IMR-90 (cell line): ENCODE measurements around the gene SLC24A3. TPM values are rescaled to one million over a fixed set of nuclear protein-coding genes. Genes with fewer than 3 reads are reported as not detected.

Experiments used
- ATAC-seq: fragments of 200-7000 bp; cut with Tn5 transposase; 2 replicates; pipeline ENCODE4 v1.9.1; 2020; ENCODE audit warnings: low read depth, mild to moderate bottlenecking, moderate library complexity
- BruUV-seq: library from RNA; stranded (reverse); fragments of 400-500 nt; replicated peaks from 2 replicates; lab custom pipeline; 2021; lab: Mats Ljungman, UMichigan
- CTCF ChIA-PET: fragments of 300-600 bp; formaldehyde crosslinking; extraction: SDS; loops from one replicate; lab custom pipeline; 2021; ENCODE audit warnings: antibody characterized with exemption; lab: Yijun Ruan, JAX
- POLR2A ChIA-PET: fragments of 300-600 bp; sonication (Branson Sonifier 250); formaldehyde crosslinking; loops from one replicate; lab custom pipeline; 2022; ENCODE audit warnings: antibody characterized with exemption; ENCODE audit not compliant: unreplicated experiment; lab: Charles Lee
- DNase-seq: peaks from one replicate; pipeline ENCODE4 v3.0.0; 2013
- H2AFZ ChIP-seq: replicated peaks from 2 replicates; pipeline ENCODE3; 2013; ENCODE audit warnings: low read length, mild to moderate bottlenecking; ENCODE audit not compliant: poor library complexity
- H2AK5ac ChIP-seq: 2 replicates; pipeline ENCODE4 v1.6.1; 2013; ENCODE audit warnings: low read depth, low read length, inconsistent platforms
- H2AK9ac ChIP-seq: replicated peaks from 2 replicates; pipeline ENCODE3; 2013; ENCODE audit warnings: mild to moderate bottlenecking, low read depth, low read length, moderate library complexity; ENCODE audit not compliant: poor library complexity
- H2BK120ac ChIP-seq: 2 replicates; pipeline ENCODE4 v1.6.1; 2013; ENCODE audit warnings: low read depth, low read length, inconsistent platforms
- H2BK15ac ChIP-seq: 3 replicates; pipeline ENCODE4 v1.6.1; 2013; ENCODE audit warnings: low read depth, low read length, inconsistent platforms
- H2BK20ac ChIP-seq: 2 replicates; pipeline ENCODE4 v1.6.1; 2013; ENCODE audit warnings: low read depth, mild to moderate bottlenecking, inconsistent platforms, low read length, moderate library complexity
- H2BK5ac ChIP-seq: 2 replicates; pipeline ENCODE4 v1.6.1; 2013; ENCODE audit warnings: mild to moderate bottlenecking, low read depth, low read length, inconsistent platforms; ENCODE audit not compliant: poor library complexity, severe bottlenecking
- H3K14ac ChIP-seq: replicated peaks from 2 replicates; pipeline ENCODE4 v1.6.1; 2013; ENCODE audit warnings: low read depth, low read length, inconsistent platforms
- H3K18ac ChIP-seq: 2 replicates; pipeline ENCODE4 v1.6.1; 2013; ENCODE audit warnings: low read depth, low read length, control low read depth
- H3K23ac ChIP-seq: 2 replicates; pipeline ENCODE4 v1.6.1; 2013; ENCODE audit warnings: low read depth, low read length, inconsistent platforms
- H3K27ac ChIP-seq: 2 replicates; pipeline ENCODE4 v1.5.1; 2013; ENCODE audit warnings: mild to moderate bottlenecking, control low read depth, low read length; ENCODE audit not compliant: insufficient read depth
- H3K27me3 ChIP-seq: 2 replicates; pipeline ENCODE4 v1.6.1; 2013; ENCODE audit warnings: low read length; ENCODE audit not compliant: control insufficient read depth, insufficient read depth
- H3K36me3 ChIP-seq: 2 replicates; pipeline ENCODE4 v1.6.1; 2013; ENCODE audit warnings: low read length, mixed read lengths; ENCODE audit not compliant: control insufficient read depth, insufficient read depth
- H3K4ac ChIP-seq: 2 replicates; pipeline ENCODE4 v1.6.1; 2013; ENCODE audit warnings: low read depth, low read length, inconsistent platforms
- H3K4me1 ChIP-seq: 2 replicates; pipeline ENCODE4 v1.6.1; 2013; ENCODE audit warnings: low read length, mixed read lengths; ENCODE audit not compliant: control insufficient read depth, insufficient read depth
- H3K4me2 ChIP-seq: 2 replicates; pipeline ENCODE4 v1.6.1; 2013; ENCODE audit warnings: low read depth, mild to moderate bottlenecking, control low read depth, low read length, moderate library complexity
- H3K4me3 ChIP-seq: 2 replicates; pipeline ENCODE4 v1.5.1; 2013; ENCODE audit warnings: low read depth, mild to moderate bottlenecking, control low read depth, low read length, moderate library complexity; ENCODE audit not compliant: insufficient read depth
- H3K56ac ChIP-seq: 2 replicates; pipeline ENCODE4 v1.6.1; 2013; ENCODE audit warnings: low read length, inconsistent platforms; ENCODE audit not compliant: insufficient read depth; ENCODE audit errors: extremely low read depth
- H3K79me1 ChIP-seq, 2 experiments: 2 replicates each; pipeline ENCODE4 v1.6.1; 2013; ENCODE audit warnings: low read length in 2 of 2, inconsistent platforms in 1 of 2, low read depth in 1 of 2
- H3K9ac ChIP-seq: 2 replicates; pipeline ENCODE4 v1.6.1; 2013; ENCODE audit warnings: low read depth, low read length, control low read depth
- H3K9me1 ChIP-seq: 2 replicates; pipeline ENCODE4 v1.6.1; 2013; ENCODE audit warnings: low read length, inconsistent platforms; ENCODE audit not compliant: insufficient read depth
- H3K9me3 ChIP-seq: 2 replicates; pipeline ENCODE4 v1.6.1; 2013; ENCODE audit warnings: low read length; ENCODE audit not compliant: control insufficient read depth, insufficient read depth
- H4K20me1 ChIP-seq: 2 replicates; pipeline ENCODE4 v1.6.1; 2013; ENCODE audit warnings: low read length, inconsistent platforms; ENCODE audit not compliant: insufficient read depth
- H4K5ac ChIP-seq: 2 replicates; pipeline ENCODE4 v1.6.1; 2013; ENCODE audit warnings: mild to moderate bottlenecking, low read depth, low read length, control low read depth
- H4K8ac ChIP-seq, 2 experiments: 2 replicates each; pipeline ENCODE4 v1.6.1; 2013; ENCODE audit warnings: low read depth in 2 of 2, low read length in 2 of 2, control low read depth in 1 of 2, inconsistent platforms in 1 of 2
- H4K91ac ChIP-seq: 2 replicates; pipeline ENCODE4 v1.6.1; 2013; ENCODE audit warnings: low read depth, low read length, inconsistent platforms; ENCODE audit not compliant: insufficient read depth
- MXI1 ChIP-seq: IDR thresholded peaks from 2 replicates; pipeline ENCODE4 v1.6.1; 2012; ENCODE audit warnings: low read depth, mild to moderate bottlenecking, low read length, moderate library complexity, borderline replicate concordance
- USF2 ChIP-seq: fragments of 150-350 bp; IDR thresholded peaks from 2 replicates; pipeline ENCODE4 v1.6.1; 2017; ENCODE audit warnings: mild to moderate bottlenecking, antibody characterized with exemption, low read length, low read depth
- WGBS, 2 experiments: methylation state at CpG; one replicate each; pipeline versions ENCODE4 v1.1.5 to v1.1.7; 2013; ENCODE audit warnings: missing lambda C conversion rate in 2 of 2; ENCODE audit not compliant: insufficient read length in 1 of 2; ENCODE audit errors: extremely low coverage in 2 of 2; 5-methylcytosine and 5-hydroxymethylcytosine counted together
- dilution Hi-C: fragments of 300-500 bp; cut with HindIII; formaldehyde crosslinking; loops from one replicate; pipeline ENCODE4 v1.14.3; 2018; ENCODE audit warnings: low sequenced_read_pairs; ENCODE audit not compliant: unreplicated experiment
- in situ Hi-C: fragments of 300-500 bp; cut with MboI; formaldehyde crosslinking; loops from 3 replicates; pipeline ENCODE4 v1.14.3; 2019; ENCODE audit warnings: low sequenced_read_pairs, inconsistent platforms, mixed read lengths
- intact Hi-C: fragments of 100-400 bp; cut with micrococcal nuclease; formaldehyde crosslinking; loops from 2 replicates; pipeline ENCODE4 v1.10.0; 2022
- polyA plus RNA-seq, 3 experiments: library from polyadenylated mRNA; depleted of rRNA; stranded (reverse); fragments of >200 nt; gene quantifications; 2 replicates each; pipeline ENCODE4 v1.2.3, GENCODE V29; 2012; ENCODE audit warnings: low replicate concordance in 1 of 3
- total RNA-seq: library from RNA; depleted of rRNA; stranded (reverse); fragments of >200 nt; gene quantifications from 2 replicates; pipeline ENCODE4 v1.2.3, GENCODE V29; 2012

Gene SLC24A3
- total and polyA plus RNA-seq, 2 of the 4 experiments (the other 2 are of a cell fraction) = not detected

GRCh38 chr20:19557291-19557690, 344.8 kb downstream of the SLC24A3 start:
- TF ChIP-seq USF2 (no peak), MXI1 (no peak)
- dilution Hi-C loops = no loop called here
- ChIA-PET POLR2A (no interaction called here), CTCF (no interaction called here)
- no CpG with 5 or more reads among the region's 1 CpG for WGBS, 2 experiments
- no peak overlapping the region for H2BK5ac ChIP-seq
- no peak overlapping the region for H3K23ac ChIP-seq
- intact Hi-C loops = no loop called here
- H3K79me1 ChIP-seq = no peaks in the 10 kb centered on the region
- no peak overlapping the region for H4K91ac ChIP-seq
- H3K9me3 ChIP-seq = no peaks in the 10 kb centered on the region
- H4K5ac ChIP-seq = no peak overlapping the region
- no peak for DNase-seq
- H3K4me2 ChIP-seq = no peak overlapping the region
- no peaks in the 10 kb centered on the region for H3K36me3 ChIP-seq
- no peaks in the 10 kb centered on the region for H4K20me1 ChIP-seq
- no peak overlapping the region for H3K14ac ChIP-seq
- no peak overlapping the region for H3K4ac ChIP-seq
- H3K18ac ChIP-seq = no peak overlapping the region
- H2AFZ ChIP-seq = no peak overlapping the region
- ATAC-seq = no peak
- no peak overlapping the region for H2AK5ac ChIP-seq
- H2BK15ac ChIP-seq = no peak overlapping the region
- BruUV-seq = no TSS peak
- no peak overlapping the region for H3K27ac ChIP-seq
- H4K8ac ChIP-seq = no peak overlapping the region
- H3K9me1 ChIP-seq = no peaks in the 10 kb centered on the region
- H3K4me1 ChIP-seq = no peaks in the 10 kb centered on the region
- no peak overlapping the region for H2BK120ac ChIP-seq
- no peak overlapping the region for H3K9ac ChIP-seq
- H3K56ac ChIP-seq = no peak overlapping the region
- no peak overlapping the region for H2BK20ac ChIP-seq
- in situ Hi-C loops = no loop called here
- no peak overlapping the region for H3K4me3 ChIP-seq
- no peak overlapping the region for H2AK9ac ChIP-seq
- no peaks in the 10 kb centered on the region for H3K27me3 ChIP-seq
